ENCODE measurements around the gene OIT3.

- TF ChIP-seq RBAK (tag by site-specific recombination; IDR thresholded peaks at IDR 0.05) (no peak), YY1 (tag by site-specific recombination; IDR thresholded peaks at IDR 0.05) (no peak), CTCF (tag by site-specific recombination; IDR thresholded peaks at IDR 0.05) (no peak), TCF7L2 (IDR thresholded peaks at IDR 0.05; ENCODE audit: borderline replicate concordance, low read depth, low read length) (no peak)
Observed at GRCh38 chr10:72886621-72887020, 6.9 kb upstream of the OIT3 start.
